RWPE1 (cell line): ENCODE measurements around the gene RPA1.

Experiments
- CTCF ChIA-PET: fragments of 350-600 bp; sonication (Branson Sonifier 250); formaldehyde crosslinking; extraction: SDS; loops from one replicate; lab custom pipeline; 2021; lab: Yijun Ruan, JAX
- POLR2A ChIA-PET: fragments of 400-600 bp; formaldehyde crosslinking; extraction: SDS; loops from one replicate; lab custom pipeline; 2020; ENCODE audit warnings: antibody characterized with exemption; ENCODE audit not compliant: low non-redundant PET; lab: Yijun Ruan, JAX
- DNase-seq: peaks from one replicate; pipeline ENCODE4 v3.0.0; 2012; ENCODE audit warnings: low spot score
- H3K27ac ChIP-seq: fragments of 450-650 bp; 2 replicates; pipeline ENCODE4 v1.5.1; 2017
- CTCF ChIP-seq: fragments of 450-650 bp; conservative IDR thresholded peaks from 2 replicates; pipeline ENCODE4 v1.5.1; 2017; ENCODE audit warnings: low read depth, mild to moderate bottlenecking

RPA1 gene

DNA sequence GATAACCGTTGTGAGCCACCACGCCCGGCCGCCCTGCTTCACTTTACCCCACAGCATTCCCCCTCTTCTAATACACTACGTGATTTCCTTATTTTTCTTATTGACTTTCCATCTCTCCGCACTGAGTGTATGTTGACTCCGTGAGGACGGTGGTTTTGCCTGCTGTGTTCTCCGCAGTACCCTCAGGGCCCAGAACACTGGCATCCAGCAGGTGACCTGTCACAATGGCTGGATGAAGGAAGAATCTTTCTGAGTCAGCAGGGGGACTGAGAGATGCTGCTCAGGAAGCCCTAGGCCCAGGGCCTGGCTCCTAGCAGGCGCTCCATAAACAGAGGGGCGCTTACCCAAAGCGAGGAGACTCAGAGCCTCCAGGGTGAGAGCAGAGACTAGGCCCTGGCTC, 115.8 kb downstream of the RPA1 start:
- no peak for TF ChIP-seq CTCF
- ChIA-PET POLR2A (no interaction called here), CTCF (interaction anchor here (0.6 kb wide), 1 partner anchor 9 kb away, joined by 3 read pairs; no protein-coding TSS in a partner anchor)
- no peak for DNase-seq
- H3K27ac ChIP-seq = peak overlapping the region; percentile 49

DNA sequence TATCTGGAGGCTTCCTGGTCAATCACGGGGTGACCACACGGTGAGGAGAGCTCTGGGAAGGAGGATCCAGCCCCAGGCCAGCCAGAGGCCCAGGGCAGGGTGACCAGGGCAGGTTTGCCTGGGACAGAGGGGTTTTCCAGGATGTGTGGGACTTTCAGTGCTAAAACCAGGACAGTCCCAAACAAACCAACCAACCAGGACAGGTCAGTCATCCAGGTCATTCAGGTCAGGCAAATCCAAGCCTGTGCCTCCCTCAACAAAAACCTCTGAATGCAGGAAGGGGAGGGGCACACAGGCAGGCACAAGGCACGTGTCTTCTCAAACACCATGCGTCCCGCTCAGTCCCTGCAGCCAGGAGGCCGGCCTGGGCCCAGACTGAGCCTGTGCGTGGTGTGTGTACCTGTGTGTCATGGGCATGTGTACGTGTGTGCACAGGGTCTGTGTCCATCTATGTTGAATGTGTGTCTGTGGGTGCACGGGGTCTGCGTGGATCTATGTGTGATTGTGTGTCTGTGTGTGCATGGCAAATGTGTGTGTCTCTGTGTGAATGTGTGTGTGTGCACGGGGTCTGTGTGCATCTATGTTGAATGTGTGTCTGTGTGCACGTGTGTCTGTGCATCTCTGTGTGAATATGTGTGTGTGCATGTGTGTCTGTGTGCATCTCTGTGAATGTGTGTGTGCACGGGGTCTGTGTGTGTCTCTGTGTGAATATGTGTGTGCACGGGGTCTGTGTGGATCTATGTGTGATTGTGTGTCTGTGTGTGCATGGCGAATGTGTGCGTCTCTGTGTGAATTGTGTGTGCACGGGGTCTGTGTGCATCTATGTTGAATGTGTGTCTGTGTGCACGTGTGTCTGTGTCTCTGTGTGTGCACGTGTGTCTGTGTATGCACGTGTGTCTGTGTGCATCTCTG, 116.5 kb downstream of the RPA1 start:
- DNase-seq = no peak
- CTCF ChIA-PET = no interaction called here
- no peak for TF ChIP-seq CTCF
- peak overlapping the region; percentile 49 for H3K27ac ChIP-seq
- POLR2A ChIA-PET = no interaction called here

DNA sequence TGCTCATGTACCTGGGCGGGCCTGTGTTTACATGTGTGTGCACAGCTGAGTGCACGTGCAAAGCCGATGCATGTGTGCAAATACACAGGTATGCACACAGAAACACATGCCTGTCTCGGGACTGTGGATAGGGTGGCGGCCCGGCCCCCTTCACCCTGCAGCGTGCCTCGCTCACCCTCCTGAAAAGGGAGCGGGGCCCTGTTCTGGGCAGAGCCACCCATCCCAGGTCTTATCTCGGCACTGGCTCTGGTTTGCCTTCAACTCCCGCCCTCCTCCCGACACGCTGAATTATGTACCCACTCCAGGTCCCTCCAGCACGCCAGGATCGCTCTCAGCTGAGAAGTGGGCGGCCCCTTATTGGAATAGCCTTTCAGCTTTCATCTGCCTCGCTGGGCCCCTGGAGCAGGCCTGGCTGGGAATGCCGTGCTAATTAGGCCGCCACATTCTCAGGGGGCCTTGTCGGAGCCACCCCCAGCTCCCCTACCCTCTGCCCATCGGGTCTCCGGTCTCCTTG, 117.5 kb downstream of the RPA1 start:
- POLR2A ChIA-PET = no interaction called here
- no peak for DNase-seq

GRCh38 chr17:1947743-1948516, 118.1 kb downstream of the RPA1 start:
- POLR2A ChIA-PET = no interaction called here
- no peak for TF ChIP-seq CTCF

More for the DNA sequence above, 117.5 kb downstream of the RPA1 start:
- H3K27ac ChIP-seq = no peak overlapping the region
- CTCF ChIA-PET = no interaction called here
- TF ChIP-seq CTCF = no peak

GRCh38 chr17:1948517-1948825, 118.7 kb downstream of the RPA1 start:
- POLR2A ChIA-PET = no interaction called here
- CTCF ChIA-PET = no interaction called here
- DNase-seq = no peak

More at GRCh38 chr17:1947743-1948516, 118.1 kb downstream of the RPA1 start:
- no peak for DNase-seq
- H3K27ac ChIP-seq = no peak overlapping the region
- CTCF ChIA-PET = no interaction called here

More at GRCh38 chr17:1948517-1948825, 118.7 kb downstream of the RPA1 start:
- no peak overlapping the region for H3K27ac ChIP-seq
- no peak for TF ChIP-seq CTCF
